Right lung (tissue), 5 donors: ENCODE results near the gene C6orf52. TPM values are rescaled to one million over a fixed set of nuclear protein-coding genes. Genes with fewer than 3 reads are reported as not detected.
A peak's percentile ranks its signal among the peaks of the same experiment; 100 is the strongest.
"Not testable (repeated sequence)": the region's sequence is repeated elsewhere in the genome, so short reads cannot be mapped to it uniquely, and the experiment has no call there.

ENCODE experiments used
- DNase-seq, 2 donors: peaks; one replicate each; pipeline ENCODE4 v3.0.0-alpha.2; 2013
- polyA plus RNA-seq, 5 donors: library from polyadenylated mRNA; unstranded; fragments of 120-200 nt; gene quantifications; one replicate each; pipeline versions ENCODE4 v1.2.1 to v1.2.3, GENCODE V29; 2013; ENCODE audit warnings: inconsistent platforms in 1 of 5, low replicate concordance in 1 of 5; ENCODE audit not compliant: insufficient read length in 5 of 5, insufficient read depth in 1 of 5

C6orf52 gene
- polyA plus RNA-seq, 5 donors = 1.7 to 5.4 (median 1.9) TPM

GRCh38 chr6:10713962-10714361 is 19.5 kb upstream of the C6orf52 start:
- no peak for DNase-seq

GRCh38 chr6:10696655-10697054 is 2.2 kb upstream of the C6orf52 start:
- no peak for DNase-seq

- no peak for DNase-seq
Observed at GRCh38 chr6:10695086-10695657, 756 bp upstream of the C6orf52 start.

- DNase-seq = no peak
Observed at GRCh38 chr6:10692965-10693538, 1.4 kb downstream of the C6orf52 start.

- peak in 1 of 2 donors; percentile 10 for DNase-seq
Observed at GRCh38 chr6:10690651-10691445, 3.6 kb downstream of the C6orf52 start.

- DNase-seq = no peak
Observed at GRCh38 chr6:10687582-10687981, 6.8 kb downstream of the C6orf52 start.

- no peak for DNase-seq
Observed at GRCh38 chr6:10686901-10687300, 7.5 kb downstream of the C6orf52 start.

- no peak for DNase-seq
Observed at GRCh38 chr6:10685092-10685915, 9.1 kb downstream of the C6orf52 start.

- DNase-seq = no peak
Observed at GRCh38 chr6:10684618-10685017, 9.8 kb downstream of the C6orf52 start.

- no peak for DNase-seq
Observed at GRCh38 chr6:10682355-10682988, 11.9 kb downstream of the C6orf52 start.

GRCh38 chr6:10681795-10682194 is 12.6 kb downstream of the C6orf52 start:
- DNase-seq = no peak

- DNase-seq = no peak
Observed at GRCh38 chr6:10678456-10678855, 16.0 kb downstream of the C6orf52 start.

- DNase-seq = no peak
Observed at GRCh38 chr6:10676403-10676802, 18.0 kb downstream of the C6orf52 start.

- DNase-seq = no peak
Observed at GRCh38 chr6:10668126-10668917, 26.1 kb downstream of the C6orf52 start.

- not testable (repeated sequence) for DNase-seq
Observed at GRCh38 chr6:10665595-10665994, 28.8 kb downstream of the C6orf52 start.

- DNase-seq = no peak
Observed at GRCh38 chr6:10662742-10663141, 31.7 kb downstream of the C6orf52 start.

- DNase-seq = no peak
Observed at GRCh38 chr6:10662207-10662606, 32.2 kb downstream of the C6orf52 start.

GRCh38 chr6:10660431-10661191 is 33.8 kb downstream of the C6orf52 start:
- DNase-seq = not testable (repeated sequence)

- DNase-seq = no peak
Observed at GRCh38 chr6:10659699-10660348, 34.6 kb downstream of the C6orf52 start.
